ENCODE data around the gene TFEB.

DNA sequence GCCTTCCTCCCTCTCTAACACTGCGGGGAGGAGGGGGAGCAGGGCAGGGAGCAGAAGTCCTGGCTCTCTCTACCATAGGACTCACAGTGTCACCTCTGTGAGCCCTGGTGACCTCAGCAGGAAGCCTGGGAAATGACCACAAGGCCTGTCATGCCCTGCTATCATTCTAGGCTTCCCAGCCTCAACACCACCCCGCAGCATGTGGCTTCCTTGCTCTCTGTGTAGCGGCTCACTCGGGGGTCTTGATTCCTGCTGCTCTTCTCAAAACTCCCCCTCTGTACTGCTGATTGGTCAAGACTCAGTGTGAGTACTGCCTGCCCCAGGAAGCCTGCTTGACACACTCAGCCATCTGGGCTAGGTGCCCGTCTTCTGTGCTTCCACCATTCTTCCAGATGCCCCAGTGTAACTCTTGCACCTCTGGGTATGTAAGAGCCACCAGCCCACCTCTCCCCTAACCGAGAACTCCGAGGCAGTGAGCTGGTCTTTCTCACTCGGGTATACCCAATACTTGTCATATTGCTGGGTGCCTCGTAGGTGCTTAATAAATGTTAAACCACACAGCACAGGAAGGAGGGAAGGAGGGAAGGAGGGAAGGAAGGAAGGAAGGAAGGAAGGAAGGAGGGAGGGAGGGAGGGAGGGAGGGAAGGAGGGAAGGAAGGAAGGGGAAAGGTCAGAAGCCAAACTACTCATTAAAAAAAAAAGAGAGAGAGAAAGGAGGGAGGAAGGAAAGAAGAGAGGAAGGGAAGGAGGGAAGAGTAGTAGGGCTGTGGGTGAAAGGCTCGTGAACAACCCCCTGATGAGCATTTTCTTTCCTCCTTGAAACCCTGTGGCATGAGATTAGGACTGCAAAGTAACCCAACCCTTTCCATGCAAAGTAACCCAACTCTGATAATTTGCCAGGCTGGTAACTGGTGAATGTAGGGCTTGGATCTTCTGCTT lies 92.2 kb downstream of the TFEB start:
- TF ChIP-seq POLR2A (IDR thresholded peaks at IDR 0.05; ENCODE audit: low read length) (no peak), GATA1 (IDR thresholded peaks at IDR 0.05; ENCODE audit: low read depth, low read length) (no peak)

Data from erythroblast (primary cell).